ENCODE measurements around the gene U2AF2.
A peak's percentile ranks its signal among the peaks of the same experiment; 100 is the strongest.

U2AF2 gene

GRCh38 chr19:55654868-55655647, at the start of gene U2AF2:
TSS of gene U2AF2 (plus strand) at chr19:55655035. CDS start at chr19:55655105, 70 bp downstream.
- peak; percentile 98 for DNase-seq

- peak; percentile 97 for DNase-seq
These were observed 49.6 kb upstream of the U2AF2 start for GRCh38 chr19:55605207-55605636.

GRCh38 chr19:55605637-55606470, 49.0 kb upstream of the U2AF2 start, which contains the start of gene ZNF865:
TSS of gene ZNF865 (plus strand) at chr19:55605647. CDS start at chr19:55613619, 7,972 bp downstream.
- DNase-seq = peak; percentile 81

- DNase-seq = no peak
These were observed 48.4 kb upstream of the U2AF2 start for GRCh38 chr19:55606471-55606787.

GRCh38 chr19:55606817-55607216, 48.0 kb upstream of the U2AF2 start:
- DNase-seq = no peak

GRCh38 chr19:55609326-55609725, 45.5 kb upstream of the U2AF2 start:
- no peak for DNase-seq

GRCh38 chr19:55611300-55611982, 43.4 kb upstream of the U2AF2 start:
- no peak for DNase-seq

GRCh38 chr19:55611983-55612645, 42.7 kb upstream of the U2AF2 start:
- no peak for DNase-seq

GRCh38 chr19:55613396-55613795, 41.4 kb upstream of the U2AF2 start:
- DNase-seq = no peak

- no peak for DNase-seq
These were observed 40.7 kb upstream of the U2AF2 start for GRCh38 chr19:55613930-55614710.

- DNase-seq = no peak
These were observed 39.9 kb upstream of the U2AF2 start for GRCh38 chr19:55614711-55615542.

- DNase-seq = no peak
These were observed 39.1 kb upstream of the U2AF2 start for GRCh38 chr19:55615543-55616394.

- DNase-seq = no peak
These were observed 38.4 kb upstream of the U2AF2 start for GRCh38 chr19:55616395-55616875.

- DNase-seq = no peak
These were observed 37.4 kb upstream of the U2AF2 start for GRCh38 chr19:55617426-55617825.

GRCh38 chr19:55618426-55618825, 36.4 kb upstream of the U2AF2 start:
- no peak for DNase-seq

GRCh38 chr19:55619286-55619685, 35.5 kb upstream of the U2AF2 start:
- peak; percentile 23 for DNase-seq

- peak; percentile 52 for DNase-seq
These were observed 34.2 kb upstream of the U2AF2 start for GRCh38 chr19:55620410-55621204.

GRCh38 chr19:55621205-55621672, 33.6 kb upstream of the U2AF2 start:
- DNase-seq = no peak

GRCh38 chr19:55621673-55622231, 33.1 kb upstream of the U2AF2 start:
- DNase-seq = no peak

All from suppressor macrophage treated with lipopolysaccharide for 4 hours (primary cell).